Ishikawa (cell line): ENCODE results near the gene JPH3.

Experiments
- CEBPB ChIP-seq: IDR thresholded peaks from 2 replicates; pipeline ENCODE4 v1.6.1; 2012
- CREB1 ChIP-seq: IDR thresholded peaks from 2 replicates; pipeline ENCODE4 v1.6.1; 2012; ENCODE audit warnings: low read depth
- EP300 ChIP-seq: IDR thresholded peaks from 2 replicates; pipeline ENCODE4 v1.6.1; 2012; ENCODE audit warnings: borderline replicate concordance
- FOXM1 ChIP-seq: IDR thresholded peaks from 2 replicates; pipeline ENCODE4 v1.6.1; 2012; ENCODE audit warnings: low read depth, borderline replicate concordance
- TEAD4 ChIP-seq: IDR thresholded peaks from 2 replicates; pipeline ENCODE4 v1.6.1; 2012
- TF ChIP-seq, protein P1 (sequence below): IDR thresholded peaks from 2 replicates; pipeline ENCODE4 v1.6.1; 2012
- TF ChIP-seq, protein P2 (sequence below): IDR thresholded peaks from 2 replicates; pipeline ENCODE4 v1.6.1; 2012; ENCODE audit warnings: low read depth, mild to moderate bottlenecking

DNA sequence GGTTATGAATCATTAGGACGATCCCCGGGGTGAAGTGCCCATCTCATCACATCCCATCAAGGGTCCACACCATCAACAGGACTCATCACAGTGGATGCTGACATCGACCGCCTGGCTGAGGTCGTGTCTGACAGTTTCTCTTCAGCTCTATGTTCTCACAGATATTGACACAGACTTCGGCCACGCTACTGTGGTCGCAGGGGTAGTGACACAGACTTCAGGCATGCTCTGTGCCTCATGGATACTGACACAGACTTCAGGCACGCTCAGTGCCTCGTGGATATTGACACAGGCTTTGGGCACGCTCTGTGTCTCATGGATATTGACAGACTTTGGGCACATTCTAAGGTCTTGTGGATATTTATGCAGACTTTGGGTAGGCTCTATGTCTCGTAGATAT is 113.3 kb downstream of the JPH3 start:
- no peak for TF ChIP-seq EP300
- no peak for TF ChIP-seq CREB1
- TF ChIP-seq, protein P1, sequence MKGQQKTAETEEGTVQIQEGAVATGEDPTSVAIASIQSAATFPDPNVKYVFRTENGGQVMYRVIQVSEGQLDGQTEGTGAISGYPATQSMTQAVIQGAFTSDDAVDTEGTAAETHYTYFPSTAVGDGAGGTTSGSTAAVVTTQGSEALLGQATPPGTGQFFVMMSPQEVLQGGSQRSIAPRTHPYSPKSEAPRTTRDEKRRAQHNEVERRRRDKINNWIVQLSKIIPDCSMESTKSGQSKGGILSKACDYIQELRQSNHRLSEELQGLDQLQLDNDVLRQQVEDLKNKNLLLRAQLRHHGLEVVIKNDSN, result no peak
- TF ChIP-seq CEBPB, result no peak
- TF ChIP-seq TEAD4, result no peak
- TF ChIP-seq FOXM1, result no peak
- TF ChIP-seq, protein P2, sequence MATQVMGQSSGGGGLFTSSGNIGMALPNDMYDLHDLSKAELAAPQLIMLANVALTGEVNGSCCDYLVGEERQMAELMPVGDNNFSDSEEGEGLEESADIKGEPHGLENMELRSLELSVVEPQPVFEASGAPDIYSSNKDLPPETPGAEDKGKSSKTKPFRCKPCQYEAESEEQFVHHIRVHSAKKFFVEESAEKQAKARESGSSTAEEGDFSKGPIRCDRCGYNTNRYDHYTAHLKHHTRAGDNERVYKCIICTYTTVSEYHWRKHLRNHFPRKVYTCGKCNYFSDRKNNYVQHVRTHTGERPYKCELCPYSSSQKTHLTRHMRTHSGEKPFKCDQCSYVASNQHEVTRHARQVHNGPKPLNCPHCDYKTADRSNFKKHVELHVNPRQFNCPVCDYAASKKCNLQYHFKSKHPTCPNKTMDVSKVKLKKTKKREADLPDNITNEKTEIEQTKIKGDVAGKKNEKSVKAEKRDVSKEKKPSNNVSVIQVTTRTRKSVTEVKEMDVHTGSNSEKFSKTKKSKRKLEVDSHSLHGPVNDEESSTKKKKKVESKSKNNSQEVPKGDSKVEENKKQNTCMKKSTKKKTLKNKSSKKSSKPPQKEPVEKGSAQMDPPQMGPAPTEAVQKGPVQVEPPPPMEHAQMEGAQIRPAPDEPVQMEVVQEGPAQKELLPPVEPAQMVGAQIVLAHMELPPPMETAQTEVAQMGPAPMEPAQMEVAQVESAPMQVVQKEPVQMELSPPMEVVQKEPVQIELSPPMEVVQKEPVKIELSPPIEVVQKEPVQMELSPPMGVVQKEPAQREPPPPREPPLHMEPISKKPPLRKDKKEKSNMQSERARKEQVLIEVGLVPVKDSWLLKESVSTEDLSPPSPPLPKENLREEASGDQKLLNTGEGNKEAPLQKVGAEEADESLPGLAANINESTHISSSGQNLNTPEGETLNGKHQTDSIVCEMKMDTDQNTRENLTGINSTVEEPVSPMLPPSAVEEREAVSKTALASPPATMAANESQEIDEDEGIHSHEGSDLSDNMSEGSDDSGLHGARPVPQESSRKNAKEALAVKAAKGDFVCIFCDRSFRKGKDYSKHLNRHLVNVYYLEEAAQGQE, result no peak
